Muscle layer of duodenum (tissue), 2 donors: Measurements from ENCODE around the gene FAM193B.
A peak's percentile ranks its signal among the peaks of the same experiment; 100 is the strongest.

Source experiments
- H3K27ac ChIP-seq: one replicate; pipeline ENCODE4 v1.7.0; 2013; ENCODE audit warnings: mild to moderate bottlenecking, low read length
- H3K27me3 ChIP-seq: one replicate; pipeline ENCODE4 v1.7.0; 2013; ENCODE audit warnings: low read depth, mild to moderate bottlenecking, control low read depth, low read length
- H3K36me3 ChIP-seq, 2 donors: one replicate each; pipeline ENCODE4 v1.7.0; 2013; ENCODE audit warnings: low read length in 2 of 2, control low read depth in 1 of 2, mild to moderate bottlenecking in 1 of 2; ENCODE audit not compliant: insufficient read depth in 2 of 2, control insufficient read depth in 1 of 2
- H3K4me1 ChIP-seq, 2 donors: one replicate each; pipeline ENCODE4 v1.7.0; 2013; ENCODE audit warnings: low read length in 2 of 2, mild to moderate bottlenecking in 2 of 2, control low read depth in 1 of 2, moderate library complexity in 1 of 2; ENCODE audit not compliant: insufficient read depth in 2 of 2, control insufficient read depth in 1 of 2
- H3K4me3 ChIP-seq, 2 donors: one replicate each; pipeline ENCODE4 v1.7.0; 2013; ENCODE audit warnings: low read length in 2 of 2, low read depth in 1 of 2, mild to moderate bottlenecking in 1 of 2
- H3K9me3 ChIP-seq, 2 donors: one replicate each; pipeline ENCODE4 v1.7.0; 2013; ENCODE audit warnings: low read length in 2 of 2, control low read depth in 1 of 2, mild to moderate bottlenecking in 1 of 2; ENCODE audit not compliant: control insufficient read depth in 1 of 2
- donor health status: healthy.

Gene FAM193B

DNA sequence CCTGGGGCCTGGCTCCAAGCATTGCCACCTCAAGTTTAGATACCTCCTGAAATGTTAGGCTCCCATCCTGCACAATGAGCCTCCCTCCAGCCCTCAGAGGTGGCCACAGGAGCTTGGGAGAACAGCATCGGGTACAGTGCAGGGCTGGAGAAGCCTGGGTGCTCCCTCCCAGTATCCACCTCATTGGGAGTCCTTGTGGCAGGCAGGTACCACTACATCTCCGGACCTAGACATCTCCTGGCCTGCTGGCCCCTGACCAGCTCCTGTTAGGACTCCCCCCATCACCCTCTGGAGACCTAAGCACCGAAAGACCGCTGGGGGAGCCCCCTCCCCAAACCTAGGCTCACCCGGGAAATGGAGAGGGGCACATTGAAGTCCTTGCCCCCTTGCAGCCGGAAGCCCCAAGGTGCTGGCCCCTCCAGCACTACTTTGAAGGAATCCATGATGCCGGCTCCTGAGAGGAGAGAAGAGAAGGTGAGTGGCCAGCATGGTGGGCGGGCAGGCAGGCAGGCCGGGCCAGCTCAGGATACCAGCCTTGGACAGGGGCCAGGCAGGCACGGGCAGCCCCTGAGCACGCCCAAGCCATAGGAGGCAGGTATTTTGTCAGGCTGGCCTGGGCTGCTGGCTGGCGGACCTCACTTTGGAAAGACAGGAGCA lies 58.2 kb downstream of the FAM193B start:
- H3K9me3 ChIP-seq: no peaks in the 10 kb centered on the region
- peaks cover 4 to 30% of the 10 kb centered on the region in 2 donors for H3K36me3 ChIP-seq
- H3K4me1 ChIP-seq: peaks cover 23 to 69% of the 10 kb centered on the region in 2 donors
- peak overlapping the region; percentile 90 for H3K27ac ChIP-seq
- no peaks in the 10 kb centered on the region for H3K27me3 ChIP-seq
- peak overlapping the region; percentile 62 to 88 for H3K4me3 ChIP-seq

DNA sequence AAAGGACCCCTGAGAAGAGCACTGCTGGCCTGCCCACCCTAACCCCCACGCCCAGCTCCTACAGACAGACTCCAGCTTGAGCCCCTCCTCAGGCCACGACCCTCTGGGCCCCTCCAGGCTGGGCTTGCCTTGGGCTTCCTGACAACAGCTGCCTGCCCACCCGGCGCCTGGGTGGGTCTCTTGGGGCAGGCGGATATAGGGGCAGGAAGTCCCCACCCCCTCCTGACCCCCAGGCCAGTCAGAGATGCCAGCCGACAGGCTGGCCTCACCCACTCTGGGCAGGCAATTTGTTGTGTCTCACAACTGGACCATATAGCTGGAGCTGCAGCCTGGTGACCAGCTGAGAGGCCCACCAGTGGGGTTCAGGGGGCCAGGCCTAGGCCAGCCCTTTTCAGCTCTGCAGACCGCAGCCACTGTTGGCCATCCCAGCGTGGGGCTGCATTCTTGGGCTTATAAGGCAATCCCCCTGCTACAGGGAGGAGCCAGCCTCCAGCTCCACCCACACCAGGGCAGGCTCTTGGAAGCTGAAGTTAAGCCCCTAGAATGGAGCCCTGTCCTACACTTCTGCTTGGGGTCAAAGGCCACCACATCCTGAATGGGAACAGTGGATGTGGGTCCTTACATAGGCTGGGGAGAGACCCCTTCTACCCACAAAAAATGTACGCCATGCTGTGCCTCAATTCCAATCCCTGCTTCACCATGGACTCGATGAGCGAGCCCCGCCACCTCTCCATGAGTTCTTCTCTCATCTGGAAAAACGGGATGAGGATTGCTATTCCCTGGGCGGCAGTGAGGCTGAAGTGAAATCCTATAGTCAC lies 58.9 kb downstream of the FAM193B start:
- H3K36me3 ChIP-seq: peaks cover 4 to 38% of the 10 kb centered on the region in 2 donors
- peak overlapping the region; percentile 90 for H3K27ac ChIP-seq
- H3K27me3 ChIP-seq: no peaks in the 10 kb centered on the region
- H3K9me3 ChIP-seq: no peaks in the 10 kb centered on the region
- H3K4me3 ChIP-seq: peak overlapping the region; percentile 62 to 88
- peaks cover 19 to 69% of the 10 kb centered on the region in 2 donors for H3K4me1 ChIP-seq

DNA sequence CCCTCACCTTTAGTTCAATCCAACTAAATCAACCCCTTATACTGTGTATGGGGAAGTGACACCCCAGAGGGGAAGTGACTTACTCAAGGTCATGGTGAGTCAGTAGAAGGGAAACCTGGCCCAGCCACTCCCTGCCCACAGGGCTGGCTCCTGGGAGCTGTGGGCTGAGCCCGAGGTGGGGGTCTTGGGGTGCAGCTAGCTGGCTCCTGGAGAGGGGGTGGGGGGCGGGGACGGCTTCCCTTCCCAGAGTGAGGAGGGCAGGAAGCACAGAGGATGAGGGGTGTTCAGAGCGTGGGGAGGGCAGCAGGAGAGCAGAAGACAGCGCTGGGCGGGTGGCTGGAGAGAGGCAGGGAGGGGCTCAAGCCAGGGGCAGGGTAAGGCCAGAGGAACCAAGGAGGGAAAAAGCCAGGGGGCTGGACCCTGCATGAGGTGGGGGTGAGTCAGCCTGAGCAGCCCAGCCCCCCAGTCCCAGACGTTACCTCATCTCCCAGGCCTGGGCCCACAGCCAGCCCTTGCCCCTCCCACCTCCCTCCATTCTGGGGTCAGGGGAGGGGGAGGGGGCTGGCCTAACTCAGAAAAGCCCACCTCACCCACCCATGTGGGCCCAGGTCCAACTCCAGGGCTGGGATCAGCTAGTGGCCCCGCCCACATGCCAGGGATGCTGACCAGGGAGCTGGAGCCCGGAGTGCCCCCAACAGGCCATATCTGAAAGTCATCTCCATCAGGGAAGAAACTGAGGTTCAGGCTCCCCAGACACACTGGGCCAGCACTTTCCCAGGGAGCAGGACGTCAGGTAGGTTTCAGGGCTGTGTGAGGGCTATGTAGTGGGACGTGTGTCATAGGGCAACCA lies 59.8 kb downstream of the FAM193B start:
- peaks cover 8 to 46% of the 10 kb centered on the region in 2 donors for H3K36me3 ChIP-seq
- no peaks in the 10 kb centered on the region for H3K9me3 ChIP-seq
- H3K27ac ChIP-seq: peak overlapping the region; percentile 90
- peak overlapping the region; percentile 21 to 88 for H3K4me3 ChIP-seq
- H3K4me1 ChIP-seq: peaks cover 19 to 76% of the 10 kb centered on the region in 2 donors
- no peaks in the 10 kb centered on the region for H3K27me3 ChIP-seq

DNA sequence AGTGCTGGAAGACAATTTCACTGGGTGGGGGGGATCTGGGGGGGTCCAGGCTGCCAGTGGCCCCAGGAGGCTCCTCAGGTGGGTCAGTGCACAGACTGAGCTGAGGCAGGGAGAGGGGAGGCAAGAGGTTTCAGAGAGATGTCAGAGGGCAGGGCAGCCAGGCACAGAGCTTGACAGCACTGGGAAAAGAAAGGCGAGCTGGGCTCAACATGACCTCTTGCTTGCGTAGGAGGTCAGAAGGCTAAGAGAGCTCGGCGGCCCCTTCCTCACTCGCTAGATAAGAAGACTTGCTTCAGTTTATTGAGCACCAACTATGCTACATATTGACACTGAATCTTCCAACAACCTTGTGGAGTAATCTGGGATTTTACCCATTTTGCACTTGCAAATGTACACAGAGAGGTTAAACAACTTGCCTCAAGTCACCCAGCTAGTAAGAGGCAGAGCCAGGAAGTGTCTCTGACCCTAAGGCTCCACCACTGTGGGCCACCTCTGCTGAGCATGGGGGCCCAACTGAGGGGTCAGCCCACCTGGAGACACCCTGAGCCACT lies 60.5 kb downstream of the FAM193B start:
- Histone ChIP-seq H3K36me3 (peaks cover 10 to 53% of the 10 kb centered on the region in 2 donors), H3K4me1 (peaks cover 19 to 83% of the 10 kb centered on the region in 2 donors), H3K27ac (peak overlapping the region; percentile 90), H3K9me3 (no peaks in the 10 kb centered on the region), H3K4me3 (peak overlapping the region; percentile 4 to 88), H3K27me3 (no peaks in the 10 kb centered on the region)

DNA sequence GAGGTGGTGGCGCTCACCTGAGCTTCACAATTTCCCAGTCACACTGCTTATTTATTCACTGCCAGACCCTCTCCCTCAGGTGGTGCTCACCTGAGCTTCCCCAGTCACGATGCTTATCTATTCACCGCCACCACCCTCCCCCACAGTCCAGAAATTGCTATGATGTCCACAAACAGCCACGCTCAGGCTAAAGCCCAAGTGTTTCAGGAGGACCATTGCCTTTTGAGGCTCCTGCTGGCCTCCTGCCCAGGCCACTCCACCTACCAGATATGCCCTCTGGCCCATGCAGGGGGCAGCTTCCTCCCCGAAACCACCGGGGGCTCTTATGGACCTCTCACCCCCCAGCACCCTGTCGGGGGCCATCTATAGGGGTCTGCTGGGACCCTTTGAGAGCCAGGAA lies 61.5 kb downstream of the FAM193B start:
- peak overlapping the region; percentile 90 for H3K27ac ChIP-seq
- no peaks in the 10 kb centered on the region for H3K27me3 ChIP-seq
- no peaks in the 10 kb centered on the region for H3K9me3 ChIP-seq
- peaks cover 19 to 85% of the 10 kb centered on the region in 2 donors for H3K4me1 ChIP-seq
- H3K4me3 ChIP-seq: peak overlapping the region; percentile 4 to 88
- peaks cover 12 to 63% of the 10 kb centered on the region in 2 donors for H3K36me3 ChIP-seq

DNA sequence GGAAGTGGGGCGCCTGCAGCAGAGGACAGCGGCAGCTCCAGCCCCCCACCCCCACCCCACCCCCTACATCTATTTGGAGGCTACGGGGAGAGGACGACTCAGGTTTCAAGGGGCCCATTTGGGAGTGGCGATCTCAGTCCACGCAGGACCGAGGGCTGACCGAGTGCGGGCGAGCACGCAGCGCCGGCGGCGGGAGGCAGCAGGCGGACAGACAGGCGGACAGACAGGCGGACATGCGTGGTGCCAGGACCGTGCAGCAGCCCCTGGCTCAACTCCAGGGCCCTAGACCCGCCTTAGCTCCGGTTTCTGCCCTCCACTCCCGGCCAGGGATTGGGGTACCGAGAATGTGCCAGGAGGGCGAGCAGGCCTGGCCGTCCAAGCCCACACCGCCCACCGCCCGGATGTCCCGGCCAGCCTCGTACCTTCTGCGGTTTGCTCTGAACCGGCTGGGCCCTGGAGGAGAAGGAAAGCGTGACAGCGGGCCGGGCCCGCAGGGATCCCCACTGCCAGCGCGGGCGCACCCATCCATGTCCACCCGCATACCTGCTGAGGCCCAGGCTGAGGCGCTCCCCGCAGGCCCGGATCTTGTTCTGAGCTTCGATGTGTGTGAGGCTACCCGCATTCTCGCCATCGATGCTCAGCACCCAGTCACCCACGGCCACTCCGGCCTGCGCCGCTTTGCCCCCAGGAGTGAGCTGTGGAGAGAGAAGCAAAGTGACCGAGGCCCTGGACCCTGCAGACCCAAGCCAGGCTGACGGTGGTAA lies 62.2 kb downstream of the FAM193B start:
- Histone ChIP-seq H3K27me3 (no peaks in the 10 kb centered on the region), H3K4me1 (peaks cover 19 to 84% of the 10 kb centered on the region in 2 donors), H3K36me3 (peaks cover 17 to 69% of the 10 kb centered on the region in 2 donors), H3K4me3 (peak overlapping the region in 1 of 2 donors; percentile 32), H3K9me3 (no peaks in the 10 kb centered on the region), H3K27ac (no peak overlapping the region)

DNA sequence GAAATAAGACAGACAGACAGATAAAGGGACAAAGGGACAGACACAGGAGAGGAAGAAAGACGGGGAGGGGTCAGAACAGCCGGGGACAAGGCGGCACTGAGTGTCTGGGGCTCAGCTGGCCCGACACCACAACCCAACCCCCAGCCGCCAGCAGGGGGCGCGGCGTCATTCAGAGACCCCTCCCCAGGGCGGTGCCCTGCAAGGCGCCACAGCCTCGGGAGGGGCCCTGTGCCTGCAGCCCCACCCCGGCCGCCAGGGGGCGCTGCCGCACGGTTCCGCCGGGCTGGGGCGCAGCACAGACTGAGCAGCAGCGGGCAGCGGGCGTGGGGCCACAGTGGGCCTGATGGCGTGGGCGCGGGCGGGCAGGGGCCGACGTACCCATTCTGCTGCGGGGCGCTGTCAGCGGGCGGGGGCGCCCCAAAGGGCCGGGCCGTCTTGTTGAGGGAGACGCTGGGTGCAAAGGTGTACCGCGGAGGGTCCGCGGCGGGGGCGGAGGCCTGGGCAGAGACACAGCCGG lies 62.9 kb downstream of the FAM193B start:
- H3K27me3 ChIP-seq: no peaks in the 10 kb centered on the region
- H3K9me3 ChIP-seq: no peaks in the 10 kb centered on the region
- H3K36me3 ChIP-seq: peaks cover 18 to 72% of the 10 kb centered on the region in 2 donors
- H3K27ac ChIP-seq: no peak overlapping the region
- peaks cover 19 to 83% of the 10 kb centered on the region in 2 donors for H3K4me1 ChIP-seq
- H3K4me3 ChIP-seq: no peak overlapping the region

DNA sequence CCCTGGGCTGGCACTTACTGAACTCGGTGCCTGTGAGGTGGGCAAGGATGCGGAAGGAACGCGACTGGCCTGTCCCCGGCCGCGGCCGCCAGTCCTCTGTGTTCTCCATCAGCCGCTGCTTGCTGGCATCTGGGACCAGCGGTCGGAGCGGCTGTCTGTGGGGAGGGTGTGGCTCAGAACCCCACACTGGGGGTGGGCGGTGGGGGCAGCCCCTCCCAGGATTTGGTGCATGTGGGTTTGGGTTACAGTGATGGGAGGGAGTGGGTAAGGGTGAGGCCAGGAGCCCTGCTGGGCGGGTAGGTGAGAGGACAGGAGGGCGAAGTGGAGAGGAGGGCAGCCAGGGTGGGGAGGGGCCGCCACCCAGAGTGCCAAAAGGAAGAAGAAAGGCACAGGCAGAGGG lies 63.4 kb downstream of the FAM193B start:
- H3K4me1 ChIP-seq: peaks cover 19 to 83% of the 10 kb centered on the region in 2 donors
- H3K27ac ChIP-seq: no peak overlapping the region
- H3K36me3 ChIP-seq: peaks cover 23 to 76% of the 10 kb centered on the region in 2 donors
- H3K27me3 ChIP-seq: no peaks in the 10 kb centered on the region
- no peaks in the 10 kb centered on the region for H3K9me3 ChIP-seq
- H3K4me3 ChIP-seq: no peak overlapping the region

DNA sequence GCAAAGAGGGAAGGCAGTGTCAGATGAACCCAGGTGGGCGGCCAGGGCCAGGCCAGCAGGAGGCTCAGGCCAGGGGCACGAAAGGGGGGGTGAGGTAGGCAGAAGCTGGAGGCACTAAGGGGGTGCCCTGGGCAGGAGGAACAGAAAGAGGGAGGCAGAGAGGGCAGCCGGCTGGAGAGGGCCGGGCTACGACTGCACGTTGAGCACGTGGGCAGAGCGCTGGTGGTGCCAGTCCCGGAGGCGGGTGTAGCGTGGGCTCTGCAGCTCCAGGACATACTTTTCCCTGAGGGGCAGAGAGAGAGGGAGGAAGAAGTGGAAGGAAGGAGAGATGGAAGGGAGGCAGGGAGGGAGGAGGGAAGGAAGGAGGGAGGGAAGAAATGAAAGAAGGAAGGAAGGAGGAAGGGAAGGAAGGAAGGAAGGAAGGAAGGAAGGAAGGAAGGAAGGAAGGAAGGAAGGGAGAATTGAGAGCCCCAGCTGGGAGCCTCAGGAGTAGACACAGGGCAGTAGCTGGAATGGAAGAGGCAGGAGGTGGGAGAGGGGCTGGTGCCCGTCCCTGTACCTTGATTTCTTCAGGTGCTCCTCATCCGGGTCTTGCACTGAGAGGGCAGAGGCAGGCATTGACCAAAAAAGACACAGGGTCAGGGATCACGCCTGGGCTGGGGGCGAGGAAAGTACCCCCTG lies 63.9 kb downstream of the FAM193B start:
- Histone ChIP-seq H3K4me3 (peak overlapping the region in 1 of 2 donors; percentile 19), H3K9me3 (no peaks in the 10 kb centered on the region), H3K36me3 (peaks cover 23 to 80% of the 10 kb centered on the region in 2 donors), H3K27me3 (no peaks in the 10 kb centered on the region), H3K27ac (no peak overlapping the region), H3K4me1 (peaks cover 19 to 81% of the 10 kb centered on the region in 2 donors)
